ENCODE data around the gene ZNF605.
"Not testable (repeated sequence)": the region's sequence is repeated elsewhere in the genome, so short reads cannot be mapped to it uniquely, and the experiment has no call there.

- TF ChIP-seq, protein P1, sequence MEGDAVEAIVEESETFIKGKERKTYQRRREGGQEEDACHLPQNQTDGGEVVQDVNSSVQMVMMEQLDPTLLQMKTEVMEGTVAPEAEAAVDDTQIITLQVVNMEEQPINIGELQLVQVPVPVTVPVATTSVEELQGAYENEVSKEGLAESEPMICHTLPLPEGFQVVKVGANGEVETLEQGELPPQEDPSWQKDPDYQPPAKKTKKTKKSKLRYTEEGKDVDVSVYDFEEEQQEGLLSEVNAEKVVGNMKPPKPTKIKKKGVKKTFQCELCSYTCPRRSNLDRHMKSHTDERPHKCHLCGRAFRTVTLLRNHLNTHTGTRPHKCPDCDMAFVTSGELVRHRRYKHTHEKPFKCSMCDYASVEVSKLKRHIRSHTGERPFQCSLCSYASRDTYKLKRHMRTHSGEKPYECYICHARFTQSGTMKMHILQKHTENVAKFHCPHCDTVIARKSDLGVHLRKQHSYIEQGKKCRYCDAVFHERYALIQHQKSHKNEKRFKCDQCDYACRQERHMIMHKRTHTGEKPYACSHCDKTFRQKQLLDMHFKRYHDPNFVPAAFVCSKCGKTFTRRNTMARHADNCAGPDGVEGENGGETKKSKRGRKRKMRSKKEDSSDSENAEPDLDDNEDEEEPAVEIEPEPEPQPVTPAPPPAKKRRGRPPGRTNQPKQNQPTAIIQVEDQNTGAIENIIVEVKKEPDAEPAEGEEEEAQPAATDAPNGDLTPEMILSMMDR (IDR thresholded peaks at IDR 0.05), result peak in 5 of 6 experiments; percentile 27 to 71 (median 54)
- TF ChIP-seq POLR2A (IDR thresholded peaks at IDR 0.05), result not testable (repeated sequence)
Observed at GRCh38 chr12:132976870-132977269, 20.8 kb upstream of the ZNF605 start.

Data from thyroid gland (tissue), 4 donors.